Skeletal muscle cell (primary cell): ENCODE results near the gene LUC7L2.
"Not testable (repeated sequence)": the region's sequence is repeated elsewhere in the genome, so short reads cannot be mapped to it uniquely, and the experiment has no call there.

Source experiments
- DNase-seq: peaks from one replicate; pipeline ENCODE4 v3.0.0-alpha.2; 2010; ENCODE audit warnings: low read depth
- H3K4me3 ChIP-seq: 2 replicates; pipeline ENCODE4 v1.5.1; 2011; ENCODE audit warnings: low read depth, mild to moderate bottlenecking, control low read depth, low read length, moderate library complexity

LUC7L2 gene

GRCh38 chr7:139430443-139430842, 70.7 kb downstream of the LUC7L2 start:
- H3K4me3 ChIP-seq: no peak overlapping the region
- no peak for DNase-seq

DNA sequence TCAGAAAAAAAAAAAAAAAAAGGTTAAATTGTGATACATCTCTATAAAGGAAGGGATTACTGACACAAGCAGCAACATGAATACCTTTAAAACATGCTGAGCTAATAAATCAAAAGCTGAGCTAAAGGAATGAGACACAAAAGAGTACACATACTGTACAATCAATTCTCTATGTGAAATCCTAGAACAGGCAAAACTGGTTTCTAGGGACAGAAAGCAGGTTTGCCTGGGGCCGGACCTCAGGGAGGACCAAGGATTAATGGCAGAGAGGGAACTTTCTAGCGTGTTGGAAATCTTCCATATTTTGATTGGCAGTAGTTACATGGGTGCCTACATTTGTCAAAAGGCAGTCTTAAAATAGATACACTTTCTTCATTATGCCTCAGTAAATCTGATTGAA, 71.3 kb downstream of the LUC7L2 start:
- H3K4me3 ChIP-seq: no peak overlapping the region
- DNase-seq: no peak

- DNase-seq: no peak
Measured at GRCh38 chr7:139431459-139431858, 71.8 kb downstream of the LUC7L2 start.

GRCh38 chr7:139436806-139437205, 77.1 kb downstream of the LUC7L2 start:
- H3K4me3 ChIP-seq: no peak overlapping the region
- DNase-seq: no peak

More at GRCh38 chr7:139431459-139431858, 71.8 kb downstream of the LUC7L2 start:
- H3K4me3 ChIP-seq: no peak overlapping the region

DNA sequence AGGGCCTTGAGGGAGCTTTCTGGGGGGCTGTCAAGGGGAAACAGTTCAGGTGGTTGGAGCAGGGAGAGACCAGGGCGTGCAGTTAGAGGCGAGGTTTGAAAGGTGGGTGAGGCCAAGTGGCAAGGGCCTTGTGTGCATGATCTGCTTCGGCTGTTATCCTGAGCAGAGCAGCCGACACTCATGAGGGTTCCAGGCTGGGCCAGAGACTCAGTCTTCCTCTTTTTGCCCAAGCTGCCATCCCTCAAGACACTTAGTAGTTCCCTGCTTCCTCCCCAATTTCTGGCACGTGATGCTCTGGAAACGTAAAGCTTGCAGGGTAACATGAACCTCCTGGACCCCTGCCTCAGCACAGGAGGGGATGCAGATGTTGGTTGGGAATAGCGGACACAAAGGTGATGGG, 79.7 kb downstream of the LUC7L2 start:
- H3K4me3 ChIP-seq: no peak overlapping the region
- no peak for DNase-seq

GRCh38 chr7:139441961-139442360, 82.3 kb downstream of the LUC7L2 start:
- DNase-seq: no peak
- no peak overlapping the region for H3K4me3 ChIP-seq

DNA sequence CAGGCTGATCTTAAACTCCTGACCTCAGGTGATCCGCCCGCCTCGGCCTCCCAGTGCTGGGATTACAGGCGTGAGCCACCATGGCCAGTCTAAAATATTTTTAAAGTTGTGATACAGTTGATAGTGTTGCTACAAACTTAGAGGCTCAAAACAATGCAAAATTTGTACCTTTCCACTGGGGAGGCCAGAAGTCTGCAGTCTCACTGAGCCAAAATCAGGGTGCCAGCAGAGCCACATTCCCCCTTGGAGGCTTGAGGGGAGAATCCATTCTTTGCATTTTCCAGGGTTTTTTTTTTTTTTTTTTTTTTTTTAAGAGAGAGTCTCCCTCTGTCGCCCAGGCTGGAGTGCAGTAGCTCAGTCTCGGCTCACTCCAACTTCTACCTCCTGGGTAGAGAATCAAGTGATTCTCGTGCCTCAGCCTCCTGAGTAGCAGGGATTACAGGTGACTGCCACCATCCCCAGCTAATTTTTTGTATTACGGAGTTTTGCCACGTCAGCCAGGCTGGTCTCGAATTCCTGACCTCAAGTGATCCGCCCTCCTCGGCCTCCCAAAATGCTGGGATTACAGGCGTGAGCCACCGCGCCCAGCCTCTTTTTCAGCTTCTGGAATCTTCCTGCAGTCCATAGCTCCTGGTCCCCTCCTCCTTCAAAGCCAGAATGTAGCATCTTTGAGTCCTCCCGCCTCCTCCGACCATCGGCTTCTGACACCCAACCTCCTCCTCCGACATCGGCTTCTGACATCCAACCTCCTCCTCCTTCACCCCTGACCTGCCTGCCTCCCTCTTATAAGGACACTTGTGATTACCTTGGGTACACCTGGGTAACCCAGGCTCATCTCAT, 86.6 kb downstream of the LUC7L2 start:
- H3K4me3 ChIP-seq: no peak overlapping the region
- no peak for DNase-seq

- no peak overlapping the region for H3K4me3 ChIP-seq
- no peak for DNase-seq
Measured at GRCh38 chr7:139450851-139451250, 91.2 kb downstream of the LUC7L2 start.

DNA sequence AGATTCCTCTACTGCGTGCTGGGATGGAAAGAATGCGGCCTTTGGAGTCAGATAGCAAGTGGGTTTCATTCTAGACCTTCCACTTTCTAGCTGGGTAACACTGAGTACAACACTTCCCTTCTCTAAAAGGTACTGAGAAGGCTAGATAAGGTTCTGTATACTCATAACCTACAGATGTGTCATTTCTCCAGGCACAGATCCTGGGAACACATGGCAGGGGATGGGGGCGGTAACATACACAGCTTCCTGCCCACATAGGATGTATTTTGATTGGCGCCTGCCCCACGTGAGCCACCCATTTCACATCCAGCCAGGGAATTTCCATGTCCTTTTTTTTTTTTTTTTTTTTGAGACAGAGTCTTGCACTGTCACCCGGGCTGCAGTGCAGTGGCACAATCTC, 91.9 kb downstream of the LUC7L2 start:
- no peak for DNase-seq
- no peak overlapping the region for H3K4me3 ChIP-seq

- no peak overlapping the region for H3K4me3 ChIP-seq
- no peak for DNase-seq
Measured at GRCh38 chr7:139452958-139453672, 93.4 kb downstream of the LUC7L2 start.

DNA sequence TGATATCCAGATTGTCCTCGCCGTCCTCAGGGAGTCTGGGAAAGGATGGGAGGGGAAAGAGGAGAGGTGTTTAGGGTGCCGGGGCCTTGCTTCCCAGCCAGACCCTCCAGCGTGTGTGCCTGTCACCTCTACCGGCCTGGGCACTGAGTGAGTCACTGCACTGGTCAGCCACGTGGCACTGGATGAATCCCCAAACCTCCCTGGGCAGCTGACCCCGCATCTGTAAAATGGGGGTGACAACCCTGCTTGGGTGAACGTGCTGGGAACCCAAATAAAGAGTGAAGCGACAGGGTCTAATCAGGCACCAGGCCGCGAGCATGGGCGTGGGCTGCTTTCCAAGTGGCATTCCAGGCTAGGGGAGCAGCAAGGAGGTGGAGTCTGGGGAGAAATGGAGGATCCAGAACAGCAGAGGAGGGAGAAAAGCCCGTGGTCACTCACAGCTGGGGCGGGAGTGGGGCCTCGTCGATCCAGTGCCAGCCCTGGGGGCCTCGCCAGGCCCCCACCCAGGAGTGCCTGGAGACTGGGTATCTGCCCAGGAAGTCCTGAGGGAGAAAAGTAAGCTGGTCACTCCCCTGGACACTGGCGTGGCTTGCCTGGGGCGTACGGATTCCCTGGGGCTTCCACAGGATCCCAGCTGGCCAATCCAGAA, 94.1 kb downstream of the LUC7L2 start:
- no peak overlapping the region for H3K4me3 ChIP-seq
- no peak for DNase-seq

DNA sequence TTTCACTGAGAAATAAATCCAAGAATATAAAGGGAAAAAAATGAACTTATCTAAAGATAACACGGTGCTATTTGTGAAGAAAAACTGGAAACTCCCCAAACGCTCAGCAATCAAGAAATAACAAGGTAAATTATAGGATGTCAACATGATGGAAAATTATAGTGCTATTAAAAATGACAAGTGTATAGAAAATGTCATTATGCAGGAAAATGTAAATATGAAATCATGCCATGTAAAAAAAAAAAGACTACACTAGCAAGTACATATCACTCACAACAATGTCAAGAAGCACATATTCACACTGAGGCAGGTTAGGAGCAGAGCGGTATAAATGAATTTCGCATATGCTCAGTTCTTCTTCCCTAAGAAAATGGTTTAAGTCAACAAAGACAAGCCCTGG, 96.1 kb downstream of the LUC7L2 start:
- H3K4me3 ChIP-seq: no peak overlapping the region
- DNase-seq: no peak

DNA sequence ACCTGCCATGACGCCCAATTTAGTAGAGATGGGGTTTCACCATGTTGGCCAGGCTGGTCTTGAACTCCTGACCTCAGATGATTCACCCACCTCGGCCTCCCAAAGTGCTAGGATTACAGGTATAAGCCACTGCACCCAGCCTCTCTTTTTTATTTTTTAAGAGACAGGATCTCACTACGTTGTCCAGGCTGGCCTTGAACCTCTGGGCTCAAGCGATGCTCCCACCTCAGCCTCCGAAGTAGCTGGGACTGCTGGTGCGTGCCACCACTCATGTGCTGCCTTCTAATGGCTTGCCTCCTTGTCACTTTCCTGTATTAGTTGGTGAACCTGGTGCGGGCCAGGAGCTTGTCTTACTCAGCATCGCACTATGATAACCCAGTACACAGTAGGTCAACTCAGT, 96.8 kb downstream of the LUC7L2 start:
- H3K4me3 ChIP-seq: no peak overlapping the region
- no peak for DNase-seq

GRCh38 chr7:139457153-139457946, 97.7 kb downstream of the LUC7L2 start:
- no peak overlapping the region for H3K4me3 ChIP-seq
- no peak for DNase-seq

DNA sequence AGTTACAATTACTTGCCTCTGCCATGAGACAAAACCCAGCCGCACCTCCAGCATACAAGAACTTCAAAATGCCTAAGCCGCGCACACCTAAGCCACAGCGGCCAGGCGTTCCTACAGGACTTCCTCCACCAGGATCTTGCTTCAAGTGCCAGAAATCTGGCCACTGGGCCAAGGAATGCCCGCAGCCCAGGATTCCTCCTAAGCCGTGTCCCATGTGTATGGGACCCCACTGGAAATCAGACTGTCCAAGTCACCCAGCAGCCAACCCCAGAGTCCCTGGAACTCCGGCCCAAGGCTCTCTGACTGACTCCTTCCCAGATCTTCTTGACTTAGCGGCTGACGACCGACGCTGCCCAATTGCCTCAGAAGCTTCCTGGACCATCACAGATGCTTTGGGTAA, 103.7 kb downstream of the LUC7L2 start:
- H3K4me3 ChIP-seq, DNase-seq: not testable (repeated sequence)

- DNase-seq, H3K4me3 ChIP-seq: not testable (repeated sequence)
Measured at GRCh38 chr7:139464511-139464910, 104.8 kb downstream of the LUC7L2 start.

DNA sequence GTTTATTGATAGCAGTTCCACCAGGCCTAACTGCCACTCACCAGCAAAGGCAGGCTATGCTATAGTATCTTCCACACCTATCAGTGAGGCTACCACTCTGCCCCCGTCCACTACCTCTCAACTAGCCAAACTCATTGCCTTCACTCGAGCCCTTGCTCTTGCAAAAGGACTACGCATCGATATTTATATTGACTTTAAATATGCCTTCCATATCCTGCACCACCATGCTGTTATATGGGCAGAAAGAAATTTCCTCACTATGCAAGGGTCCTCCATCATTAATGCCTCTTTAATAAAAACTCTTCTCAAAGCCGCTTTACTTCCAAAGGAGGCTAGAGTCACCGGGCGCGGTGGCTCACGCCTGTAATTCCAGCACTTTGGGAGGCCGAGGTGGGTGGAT, 105.4 kb downstream of the LUC7L2 start:
- H3K4me3 ChIP-seq, DNase-seq: not testable (repeated sequence)

- DNase-seq: not testable (repeated sequence)
Measured at GRCh38 chr7:139467729-139468128, 108.0 kb downstream of the LUC7L2 start.

GRCh38 chr7:139468281-139468680, 108.6 kb downstream of the LUC7L2 start:
- H3K4me3 ChIP-seq, DNase-seq: not testable (repeated sequence)

More at GRCh38 chr7:139467729-139468128, 108.0 kb downstream of the LUC7L2 start:
- H3K4me3 ChIP-seq: not testable (repeated sequence)
